Measurements from ENCODE around the gene TAF1A. TPM values are rescaled to one million over a fixed set of nuclear protein-coding genes. Genes with fewer than 3 reads are reported as not detected.

The TAF1A gene
- 2.5 TPM for total RNA-seq
- long read RNA-seq, partial matches to known transcripts = 1 of 3 reads
- long read RNA-seq, other reads (novel, unspliced or antisense) = 1 of 3 reads

GRCh38 chr1:222589462-222590302 is at the start of gene TAF1A:
TAF1A (minus strand) TSS chr1:222589933.
- DNase-seq (peak; percentile 92), ATAC-seq (ENCODE audit: poor library complexity) (peak; percentile 99)
- intact Hi-C loops (cut with DNase I) = no loop called here

GRCh38 chr1:222634180-222635013 is 44.7 kb upstream of the TAF1A start:
- ATAC-seq (ENCODE audit: poor library complexity) (peak; percentile 80), DNase-seq (no peak)
- intact Hi-C loops (cut with DNase I) = loop anchor here (5.0 kb wide), 1 partner anchor 167 kb away; no protein-coding TSS in a partner anchor

DNA sequence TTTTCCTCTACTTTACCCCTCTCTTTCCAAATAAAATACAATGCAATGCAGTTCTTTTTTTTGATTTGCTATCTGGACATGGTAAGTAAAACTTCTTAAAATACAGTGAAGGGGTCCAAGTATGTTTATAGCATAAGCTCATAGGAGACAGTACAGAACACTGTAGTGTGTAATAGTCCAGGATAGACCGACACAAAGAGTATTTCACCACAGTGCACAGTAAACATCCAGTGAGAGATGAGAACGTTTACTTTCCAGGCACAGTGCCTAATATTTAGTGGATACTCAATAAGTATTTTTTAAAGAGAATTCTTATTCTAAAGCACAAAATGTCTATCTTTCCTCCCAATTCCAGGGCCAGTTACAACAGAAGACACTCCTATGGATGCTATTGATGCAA is 43.0 kb upstream of the TAF1A start:
- ATAC-seq (ENCODE audit: poor library complexity) (no peak), DNase-seq (no peak)
- intact Hi-C loops (cut with DNase I) = loop anchor here (5.0 kb wide), 1 partner anchor 165 kb away; no protein-coding TSS in a partner anchor

- intact Hi-C loops (cut with DNase I) = loop anchor here (5.0 kb wide), 1 partner anchor 164 kb away; no protein-coding TSS in a partner anchor
- DNase-seq = no peak
- ATAC-seq (ENCODE audit: poor library complexity) = no peak
Measured at GRCh38 chr1:222631611-222632208, 42.0 kb upstream of the TAF1A start.

DNA sequence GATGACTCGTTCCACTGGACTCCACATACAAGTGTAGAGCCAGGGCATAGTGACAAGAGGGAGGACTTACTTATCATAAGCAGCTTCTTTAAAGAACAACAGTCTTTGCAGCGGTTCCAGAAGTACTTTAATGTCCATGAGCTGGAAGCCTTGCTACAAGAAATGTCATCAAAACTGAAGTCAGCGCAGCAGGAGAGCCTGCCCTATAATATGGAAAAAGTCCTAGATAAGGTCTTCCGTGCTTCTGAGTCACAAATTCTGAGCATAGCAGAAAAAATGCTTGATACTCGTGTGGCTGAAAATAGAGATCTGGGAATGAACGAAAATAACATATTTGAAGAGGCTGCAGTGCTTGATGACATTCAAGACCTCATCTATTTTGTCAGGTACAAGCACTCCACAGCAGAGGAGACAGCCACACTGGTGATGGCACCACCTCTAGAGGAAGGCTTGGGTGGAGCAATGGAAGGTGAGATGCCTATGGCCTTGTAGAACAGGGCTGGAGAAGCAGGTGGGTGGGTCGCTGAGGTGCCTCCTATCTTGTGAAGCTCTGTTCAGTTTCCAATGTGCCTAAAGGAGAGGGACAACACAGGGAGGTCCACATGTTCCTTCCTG is 40.3 kb upstream of the TAF1A start:
- intact Hi-C loops (cut with DNase I) = loop anchor here (5.0 kb wide), 1 partner anchor 163 kb away; no protein-coding TSS in a partner anchor
- ATAC-seq (ENCODE audit: poor library complexity) (no peak), DNase-seq (no peak)

- ATAC-seq (ENCODE audit: poor library complexity) = peak; percentile 79
- DNase-seq = no peak
Measured at GRCh38 chr1:222627232-222627631, 37.5 kb upstream of the TAF1A start.

GRCh38 chr1:222624214-222624613 is 34.5 kb upstream of the TAF1A start:
- intact Hi-C loops (cut with DNase I) = no loop called here
- DNase-seq (no peak), ATAC-seq (ENCODE audit: poor library complexity) (peak; percentile 51)

More at GRCh38 chr1:222627232-222627631, 37.5 kb upstream of the TAF1A start:
- intact Hi-C loops (cut with DNase I) = no loop called here

- intact Hi-C loops (cut with DNase I) = no loop called here
- ATAC-seq (ENCODE audit: poor library complexity) (no peak), DNase-seq (no peak)
Measured at GRCh38 chr1:222623458-222623857, 33.7 kb upstream of the TAF1A start.

DNA sequence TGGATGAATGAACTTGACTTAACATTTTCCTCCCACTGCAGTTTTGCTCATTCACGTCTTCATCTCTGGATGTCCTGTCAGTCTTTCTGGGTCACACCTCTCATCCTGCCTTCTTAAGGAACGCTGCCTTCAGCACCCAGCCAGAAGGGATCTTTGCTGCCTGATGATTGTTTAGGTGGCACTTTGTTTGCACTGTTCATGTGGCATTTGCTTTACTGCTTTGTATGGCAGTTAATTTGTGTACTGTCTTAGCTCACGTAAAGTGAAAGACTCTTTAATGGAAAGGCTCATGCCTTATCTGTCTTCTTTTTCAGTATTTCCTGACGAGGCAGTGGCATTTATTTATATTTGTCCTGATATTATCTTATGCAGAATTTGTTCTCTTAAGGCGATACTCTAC is 33.0 kb upstream of the TAF1A start:
- intact Hi-C loops (cut with DNase I) = no loop called here
- ATAC-seq (ENCODE audit: poor library complexity) = no peak
- DNase-seq = no peak

DNA sequence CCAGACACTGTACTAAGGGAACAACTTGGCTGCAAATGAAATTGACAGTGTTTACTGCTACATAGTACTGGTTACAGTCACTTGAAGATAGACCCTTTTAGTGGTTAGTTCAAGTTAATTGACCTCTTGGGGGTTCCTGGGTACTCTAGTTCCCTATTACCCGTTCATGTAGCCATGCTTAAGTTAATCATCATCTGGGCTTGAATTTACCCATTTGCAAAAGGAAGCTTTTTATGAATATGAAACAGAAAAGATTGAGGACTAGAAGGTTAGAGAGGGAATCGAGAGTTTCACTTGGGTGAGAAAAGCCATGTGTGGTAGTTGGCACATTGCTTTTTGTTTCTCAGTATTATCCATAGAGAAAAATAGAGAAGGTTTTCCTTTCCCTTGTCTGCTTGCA is 30.8 kb upstream of the TAF1A start:
- DNase-seq (no peak), ATAC-seq (ENCODE audit: poor library complexity) (no peak)
- intact Hi-C loops (cut with DNase I) = no loop called here

- no peak for DNase-seq
- ATAC-seq (ENCODE audit: poor library complexity) = peak; percentile 31
- intact Hi-C loops (cut with DNase I) = no loop called here
Measured at GRCh38 chr1:222618880-222619596, 29.3 kb upstream of the TAF1A start.

GRCh38 chr1:222618001-222618879 is 28.5 kb upstream of the TAF1A start, which contains the start of gene MIA3:
MIA3 (plus strand) TSS chr1:222618097; CDS start chr1:222618111, 14 bp downstream.
- intact Hi-C loops (cut with DNase I) = no loop called here
- DNase-seq = peak; percentile 90
- ATAC-seq (ENCODE audit: poor library complexity) = peak; percentile 87

GRCh38 chr1:222617367-222617951 is 27.7 kb upstream of the TAF1A start:
- ATAC-seq (ENCODE audit: poor library complexity) = peak; percentile 96
- peak; percentile 97 for DNase-seq
- intact Hi-C loops (cut with DNase I) = no loop called here

DNA sequence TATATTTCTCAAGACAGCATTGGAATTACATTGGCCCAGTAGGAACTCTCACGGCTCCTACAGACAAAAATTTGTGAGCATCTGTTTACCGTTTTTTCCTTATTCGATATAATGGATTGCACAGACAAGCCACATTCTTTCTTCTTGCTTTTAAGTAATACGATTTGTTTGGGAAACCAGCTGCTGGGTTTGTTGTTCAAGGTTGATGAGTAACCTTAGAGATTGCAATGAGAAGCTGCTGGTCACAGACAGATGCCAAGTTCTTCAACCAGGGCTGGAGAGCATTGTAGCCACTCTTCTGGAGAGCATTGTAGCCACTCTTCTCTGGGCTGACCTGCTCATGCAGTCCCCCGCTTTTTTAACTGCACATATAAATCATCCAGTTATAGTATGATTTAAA is 26.8 kb upstream of the TAF1A start:
- intact Hi-C loops (cut with DNase I) = no loop called here
- no peak for ATAC-seq (ENCODE audit: poor library complexity)

DNA sequence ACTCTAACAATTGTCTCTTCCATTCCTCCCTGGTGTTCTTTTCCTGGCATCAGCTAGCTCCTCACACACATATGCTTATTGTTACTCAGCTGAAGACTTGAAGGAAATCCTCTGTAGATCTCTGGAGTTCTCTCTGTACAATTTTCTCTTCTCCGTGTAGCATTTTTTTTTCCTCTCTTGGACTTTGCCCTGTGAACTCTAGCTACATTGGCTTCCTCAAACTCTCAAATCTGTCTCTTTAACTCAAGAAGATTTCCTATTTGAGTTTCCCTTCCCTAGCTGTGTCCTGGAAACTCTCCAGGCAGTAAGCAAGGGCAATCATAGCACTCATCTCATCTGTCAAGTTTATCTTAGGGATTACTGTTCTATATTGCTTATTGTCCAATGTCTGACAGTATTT is 23.9 kb upstream of the TAF1A start:
- DNase-seq (no peak), ATAC-seq (ENCODE audit: poor library complexity) (no peak)
- intact Hi-C loops (cut with DNase I) = no loop called here

More for the DNA sequence above, 26.8 kb upstream of the TAF1A start:
- DNase-seq = no peak

- intact Hi-C loops (cut with DNase I) = no loop called here
- DNase-seq (no peak), ATAC-seq (ENCODE audit: poor library complexity) (no peak)
Measured at GRCh38 chr1:222610728-222611127, 21.0 kb upstream of the TAF1A start.

Measured in Right ventricle myocardium superior (tissue), 1 donor.